Stimulated activated CD4-positive, alpha-beta T cell treated with anti-CD3 and anti-CD28 coated beads, Interleukin-15, amount 100 ng/mL, for 1 hour (primary cell): ENCODE measurements around the gene ARHGAP22.

Experiments
- DNase-seq, 2 donors: peaks; one replicate each; pipeline ENCODE4 v3.0.0-alpha.2; 2020; ENCODE audit warnings: low read depth in 1 of 2, low spot score in 1 of 2

Gene ARHGAP22

DNA sequence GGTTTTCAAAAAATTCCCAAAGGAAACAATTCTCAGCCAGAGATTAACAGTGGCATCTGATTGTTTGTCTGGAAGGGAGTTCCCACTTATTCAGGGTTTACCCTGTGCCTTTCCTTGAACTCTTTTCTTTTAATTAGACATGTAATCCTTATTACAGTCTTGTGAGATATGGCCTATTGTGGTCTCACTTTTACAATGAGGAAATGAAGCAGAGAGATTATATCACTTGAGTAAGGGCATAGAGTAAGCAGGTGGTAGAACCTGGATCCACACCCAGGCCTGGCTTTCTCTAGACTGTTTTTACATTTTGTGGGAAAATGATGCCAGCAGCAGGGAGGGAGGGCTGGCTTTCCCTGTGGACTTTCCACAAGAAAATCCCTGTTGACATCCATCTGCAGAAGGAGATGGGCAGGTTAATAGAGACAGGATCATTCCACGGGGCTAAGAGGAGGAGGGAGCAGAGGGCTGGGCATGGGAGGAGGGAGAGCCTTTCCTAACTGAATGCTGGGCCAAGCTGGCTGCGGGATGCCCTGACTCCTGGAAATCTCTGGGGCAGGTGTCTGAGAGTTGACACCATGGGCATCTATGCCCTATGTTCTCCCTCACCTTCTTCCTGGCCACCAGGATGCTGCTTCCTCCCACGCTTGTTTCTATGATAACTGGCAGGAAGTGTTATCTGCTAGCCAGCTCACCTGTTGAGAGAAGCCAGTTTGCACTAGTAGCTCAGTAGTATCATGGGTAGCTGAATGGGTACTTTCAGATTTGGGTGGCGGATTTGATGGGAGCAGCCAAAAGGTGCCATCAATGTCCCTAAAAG lies 28.7 kb upstream of the ARHGAP22 start:
- DNase-seq = no peak

DNA sequence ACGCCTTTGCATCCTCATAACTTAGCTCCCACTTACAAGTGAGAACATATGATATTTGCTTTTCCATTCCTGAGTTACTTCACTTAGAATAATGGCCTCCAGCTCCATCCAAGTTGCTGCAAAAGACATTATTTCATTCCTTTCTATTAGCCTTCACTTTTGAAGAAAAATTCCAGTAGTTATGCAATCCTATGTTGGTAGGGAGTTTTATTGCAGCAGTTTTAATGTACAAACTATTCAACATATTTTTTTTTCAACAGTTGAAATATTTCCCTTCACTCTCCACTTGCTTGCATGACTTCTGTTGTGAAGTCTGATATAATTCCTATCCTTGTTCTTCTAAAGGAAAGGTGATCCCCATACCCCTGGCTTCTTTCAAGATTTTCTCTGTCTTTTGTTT lies 27.3 kb upstream of the ARHGAP22 start:
- no peak for DNase-seq

DNA sequence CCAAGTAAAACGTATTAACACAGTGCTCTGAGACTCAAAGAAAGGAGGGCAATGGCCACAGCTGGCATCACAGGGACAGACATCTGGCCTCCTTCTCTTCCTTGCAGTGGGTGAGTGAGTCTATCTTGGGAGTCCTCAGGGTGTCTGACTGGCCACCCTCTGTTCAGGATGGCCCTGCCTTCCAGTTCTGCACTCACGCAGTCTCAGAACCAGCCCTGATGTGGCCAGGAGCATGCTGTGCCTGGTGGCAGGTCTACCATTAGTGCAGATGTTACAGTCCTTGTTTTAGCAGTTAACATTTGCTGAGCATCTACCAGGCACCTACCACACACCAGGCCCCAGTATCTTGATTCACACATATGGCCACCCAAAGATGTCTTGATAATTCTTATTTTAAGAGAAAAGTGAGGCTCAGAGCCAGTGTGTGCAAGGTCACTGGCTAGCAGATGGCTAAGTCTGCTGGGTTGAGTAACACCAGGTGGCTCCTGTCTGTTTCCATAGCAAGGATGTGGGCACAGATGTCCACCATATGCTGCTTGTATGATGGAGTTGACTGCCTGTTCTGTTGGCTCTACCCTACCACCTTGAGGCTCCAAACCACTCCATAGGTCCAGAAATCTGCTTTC lies 23.2 kb upstream of the ARHGAP22 start:
- no peak for DNase-seq

DNA sequence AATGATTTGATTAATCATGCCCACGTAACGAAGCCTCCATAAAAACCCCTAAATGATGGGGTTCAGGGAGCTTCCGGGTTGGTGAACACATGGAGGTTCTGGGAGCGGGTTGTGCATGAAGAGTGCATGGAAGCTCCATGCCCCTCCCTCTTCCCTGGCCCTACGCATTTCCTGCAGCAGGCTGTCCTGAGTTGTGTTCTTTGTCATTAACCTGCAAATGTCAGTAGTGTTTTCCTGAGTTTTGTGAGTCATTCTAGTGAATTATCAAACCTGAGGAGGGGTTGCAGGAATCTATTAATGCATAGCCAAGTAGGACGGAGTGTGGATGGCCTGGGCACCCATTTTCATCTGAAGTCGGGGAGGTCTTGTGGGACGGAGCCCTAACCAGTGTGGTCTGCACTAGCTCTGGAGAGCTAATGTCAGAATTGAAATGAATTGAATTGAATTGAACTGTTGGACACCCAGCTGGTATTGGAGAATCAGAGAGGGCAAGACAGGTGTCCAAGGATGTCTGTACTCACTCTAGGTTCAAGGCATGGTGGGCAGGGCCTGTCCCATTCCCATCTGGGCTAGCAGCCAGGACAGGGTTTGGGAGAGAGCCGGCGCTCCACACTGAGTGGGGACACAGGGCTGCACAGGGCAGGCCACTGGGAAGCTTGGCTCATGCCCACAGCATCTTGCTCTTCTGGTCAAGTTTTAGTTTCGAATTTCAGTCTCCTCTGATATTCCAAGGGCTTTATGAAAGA lies 22.3 kb upstream of the ARHGAP22 start:
- no peak for DNase-seq

DNA sequence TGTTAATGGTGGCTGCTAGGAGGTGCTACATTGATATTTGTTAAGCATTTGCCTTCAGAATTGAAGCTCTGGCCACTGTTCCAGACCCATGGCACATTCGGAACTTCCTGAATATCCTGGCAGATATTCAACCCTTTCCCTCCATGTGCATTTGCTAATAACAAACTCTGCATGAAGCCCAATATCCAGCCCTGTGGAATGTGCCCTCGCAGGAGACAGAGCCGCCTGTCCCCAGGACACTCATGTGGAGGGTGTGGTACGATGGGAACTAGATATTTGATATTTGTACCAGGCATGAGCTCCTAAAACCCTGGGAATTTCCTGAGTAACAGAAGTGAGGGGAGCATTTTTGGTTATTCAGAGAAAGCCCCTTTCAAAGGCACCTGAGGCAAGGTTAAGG lies 21.6 kb upstream of the ARHGAP22 start:
- no peak for DNase-seq

DNA sequence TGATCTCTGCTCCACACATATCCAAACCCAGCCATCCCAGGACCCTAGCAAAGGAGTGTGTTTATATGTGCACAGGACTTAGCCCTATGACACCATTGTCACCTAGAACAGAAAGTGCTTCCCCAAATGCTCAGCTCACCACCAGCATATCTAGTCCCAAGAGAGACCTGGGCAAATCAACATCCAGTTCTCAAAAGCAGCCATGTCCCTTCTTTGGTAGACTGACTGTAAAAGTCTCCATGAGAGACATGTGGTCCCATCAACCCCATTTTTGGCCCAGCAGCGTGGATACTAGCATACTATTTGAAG lies 20.9 kb upstream of the ARHGAP22 start:
- no peak for DNase-seq

DNA sequence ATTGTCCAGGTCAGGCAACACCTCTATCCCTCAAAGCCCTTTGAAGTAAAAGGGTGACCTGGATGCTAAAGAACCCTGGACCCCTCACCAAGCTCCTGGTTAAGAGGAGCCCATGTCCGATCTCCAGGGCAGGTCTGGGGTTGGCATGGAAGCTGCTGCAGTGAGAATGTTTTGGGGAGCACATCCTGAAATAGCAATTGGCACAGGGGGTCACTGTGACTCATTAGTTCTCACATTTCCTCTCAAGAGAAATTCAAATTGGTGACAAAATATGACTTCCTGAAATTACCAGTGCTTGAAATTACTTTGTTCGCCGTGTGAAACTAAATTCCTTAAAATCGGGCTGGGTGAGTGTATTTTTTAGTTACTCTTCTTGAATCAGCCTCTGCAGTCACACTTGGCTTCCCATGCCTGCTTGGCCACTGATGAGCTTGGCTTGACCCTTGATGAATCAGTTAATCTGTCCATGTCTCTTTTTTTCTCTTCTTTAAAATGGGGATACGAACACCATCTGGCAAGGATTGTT lies 18.8 kb upstream of the ARHGAP22 start:
- no peak for DNase-seq

DNA sequence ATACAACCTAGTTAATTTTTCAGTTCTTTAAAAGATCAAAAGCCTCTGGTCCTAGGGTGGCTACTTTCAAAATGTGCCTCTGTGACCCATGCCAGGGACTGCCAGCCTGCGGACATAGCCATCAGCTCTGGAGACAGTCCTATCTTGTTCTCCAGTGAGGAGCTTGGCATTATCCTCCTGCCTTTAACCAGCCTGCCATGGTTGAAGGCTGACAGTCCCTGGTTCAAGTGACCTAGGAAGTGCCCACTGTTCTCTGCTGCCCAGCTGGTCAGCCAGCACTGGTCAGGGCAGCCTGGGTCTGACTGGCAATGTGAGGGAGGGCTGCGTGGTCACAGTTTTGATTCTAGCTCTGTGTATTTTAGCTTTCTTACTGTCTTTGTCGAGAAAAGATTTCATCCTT lies 18.1 kb upstream of the ARHGAP22 start:
- no peak for DNase-seq

DNA sequence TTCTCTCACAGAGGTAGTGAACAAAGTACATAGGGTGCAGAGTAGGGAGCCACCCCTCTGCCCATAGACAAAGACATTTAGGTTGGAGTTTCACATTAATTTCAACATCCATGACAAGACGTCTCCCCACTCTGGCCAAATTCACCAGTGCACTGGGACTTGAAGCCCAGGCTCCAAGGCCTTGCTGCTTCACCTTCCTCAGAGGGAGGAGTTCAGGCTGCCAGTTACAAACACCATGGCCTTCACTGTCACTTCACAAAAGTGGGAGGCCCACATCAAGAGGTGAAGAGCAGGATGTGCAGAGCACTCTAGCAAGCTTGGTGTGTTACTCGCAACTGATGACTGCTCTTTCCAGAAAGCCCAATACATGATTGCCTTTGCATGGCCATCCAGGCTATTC lies 15.8 kb upstream of the ARHGAP22 start:
- DNase-seq = no peak

DNA sequence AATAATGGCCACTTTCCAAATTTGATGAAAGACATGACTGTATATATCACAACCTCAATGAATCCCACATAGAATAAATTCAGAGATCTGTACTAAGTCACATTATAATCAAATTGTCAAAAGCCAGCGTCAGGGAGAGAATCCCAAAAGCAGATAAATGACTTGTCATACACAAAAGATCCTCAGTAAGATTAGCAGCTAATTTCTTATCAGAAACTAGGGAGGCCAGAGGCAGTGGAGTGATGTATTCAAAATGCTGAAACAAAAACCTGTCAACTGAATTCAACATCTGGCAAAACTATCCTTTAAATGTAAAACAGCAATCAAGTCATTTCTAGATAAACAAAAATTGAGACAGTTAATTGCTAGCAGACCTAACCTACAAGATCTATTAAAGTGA lies 11.6 kb upstream of the ARHGAP22 start:
- DNase-seq = no peak

DNA sequence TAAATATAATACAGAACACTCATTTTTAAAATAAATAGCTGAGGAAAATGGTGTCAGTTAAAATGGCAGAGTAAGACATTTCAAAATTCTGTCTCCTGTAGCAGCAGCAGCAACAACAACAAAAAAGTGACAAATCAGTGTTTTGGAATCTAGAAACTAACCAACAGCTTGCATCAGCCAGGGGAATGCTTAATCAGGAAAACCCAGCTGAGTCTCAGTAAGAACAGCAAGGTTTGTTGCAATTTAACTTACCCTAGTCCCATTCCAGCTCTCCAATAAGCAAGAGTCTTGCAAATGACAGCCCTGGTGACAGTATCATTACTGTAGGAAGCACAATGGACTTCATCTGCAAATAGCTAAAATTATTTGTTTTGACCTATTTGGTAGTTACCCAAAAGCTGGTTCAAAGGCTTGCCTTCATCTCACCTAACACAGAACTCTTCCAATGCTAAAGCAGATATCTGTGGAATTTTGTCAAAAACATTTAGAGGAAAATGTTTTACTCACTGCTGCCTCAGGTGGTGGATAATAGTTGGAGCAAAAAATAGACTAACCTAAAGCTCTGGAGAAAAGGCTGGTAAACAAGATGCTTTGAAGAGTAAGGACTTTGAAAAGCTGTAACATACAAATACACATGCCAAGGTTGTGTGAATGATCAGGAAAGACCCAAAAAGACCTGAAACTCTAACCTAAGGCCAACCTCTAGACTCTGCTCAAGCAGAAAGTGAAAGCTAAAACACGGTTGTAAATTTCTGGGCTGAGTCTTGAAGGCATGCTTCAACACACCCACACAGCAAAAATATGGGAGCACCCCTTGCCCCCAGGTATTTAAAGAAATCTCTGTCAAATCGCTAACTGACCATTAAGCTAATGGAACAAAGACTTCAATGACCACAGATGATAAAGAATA lies 9.9 kb upstream of the ARHGAP22 start:
- DNase-seq = no peak

DNA sequence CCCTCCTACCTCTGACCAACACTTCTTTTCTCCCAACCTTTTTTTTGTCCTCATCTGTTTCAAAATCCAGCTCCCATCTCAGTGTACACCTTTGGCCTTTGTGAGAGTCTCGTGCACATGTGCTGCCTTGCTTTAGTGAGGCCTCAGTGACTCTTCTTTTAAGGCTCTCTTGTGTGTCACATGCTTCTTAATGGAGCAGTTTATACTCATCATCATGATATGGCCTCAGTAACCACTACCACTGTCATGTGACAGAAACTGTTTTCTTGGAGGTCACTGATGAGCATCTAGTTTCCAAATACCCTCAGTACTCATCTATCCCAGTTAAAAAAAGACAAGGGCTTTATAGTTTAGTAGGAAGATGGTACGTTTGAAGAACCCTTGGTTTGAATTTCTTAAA lies 8.1 kb upstream of the ARHGAP22 start:
- DNase-seq = no peak

DNA sequence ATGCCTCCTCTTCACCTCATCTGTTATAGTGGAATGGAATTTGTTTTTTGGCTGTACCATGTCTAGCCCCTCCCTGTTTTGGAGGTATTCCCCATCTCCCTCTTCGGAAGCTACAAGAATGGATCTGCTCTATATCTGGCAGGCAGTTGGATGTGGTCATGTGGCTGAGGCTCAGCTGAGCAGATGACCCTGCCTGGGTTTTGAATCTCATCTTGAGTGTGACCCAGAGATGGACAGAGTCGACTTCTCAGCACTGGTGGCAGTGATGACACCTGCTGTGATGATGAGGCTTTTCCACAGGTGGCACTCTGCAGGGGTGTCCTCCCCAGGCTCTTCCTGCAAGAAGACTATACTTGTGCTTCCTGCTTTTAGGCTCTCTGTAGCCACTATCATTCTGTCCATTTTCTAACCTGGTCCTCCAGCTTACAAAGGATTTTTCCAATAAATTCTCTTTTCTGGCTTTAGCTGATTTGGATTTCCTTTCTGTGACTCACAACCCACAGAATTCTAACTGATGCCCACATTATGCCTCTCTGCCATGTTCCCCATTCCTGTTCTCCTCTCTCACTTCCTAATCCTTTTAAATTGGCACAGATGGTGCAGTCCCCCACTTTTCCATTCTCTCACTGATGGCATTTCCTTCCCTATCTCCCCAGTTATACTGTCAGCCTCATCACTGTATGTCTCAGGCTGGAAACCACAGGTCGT lies 7.5 kb upstream of the ARHGAP22 start:
- DNase-seq = no peak

DNA sequence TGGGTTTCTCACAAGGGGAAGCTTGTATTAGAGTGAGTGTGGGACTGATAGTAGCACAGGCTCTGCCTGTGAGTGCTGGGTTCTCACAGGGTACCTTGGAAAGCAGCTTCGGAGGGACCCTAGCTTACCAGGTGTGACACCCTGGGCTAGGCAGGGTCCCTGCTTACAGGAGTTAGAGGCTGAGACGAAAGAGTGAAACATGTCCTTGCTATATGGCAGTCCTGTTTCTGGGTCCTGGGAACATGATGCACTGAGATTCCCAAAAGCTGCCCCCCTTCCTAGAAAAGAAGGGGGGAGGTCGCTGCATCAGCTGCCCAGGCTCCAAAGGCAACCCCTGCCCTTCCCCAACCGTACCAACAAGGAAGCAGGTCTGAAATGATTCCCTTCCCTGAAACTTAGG lies 6.3 kb upstream of the ARHGAP22 start:
- DNase-seq = no peak

DNA sequence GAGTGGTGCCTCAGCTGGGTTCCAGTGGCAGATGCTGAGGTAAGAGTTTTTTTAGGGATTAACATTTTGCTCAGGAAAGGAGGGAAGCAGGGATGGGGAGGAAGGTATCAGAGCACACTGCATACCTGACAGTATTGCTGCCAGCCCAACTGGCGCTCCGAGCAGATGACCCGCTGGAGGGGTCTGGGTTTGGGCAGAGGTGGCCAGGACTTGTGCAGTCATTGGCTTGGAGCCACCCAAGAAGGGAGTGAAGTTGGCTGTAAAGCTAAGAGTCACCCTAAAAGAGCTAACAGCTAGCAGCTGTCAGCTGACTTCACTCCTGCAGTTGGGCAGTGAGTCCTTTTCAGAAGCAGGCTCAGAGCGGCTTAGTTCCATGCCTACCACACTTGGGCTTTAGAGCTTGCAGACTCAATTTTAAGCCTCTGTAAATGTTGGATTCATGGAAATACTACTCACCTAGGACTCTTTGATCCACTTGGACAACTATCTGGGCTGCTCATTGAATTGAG lies 5.8 kb upstream of the ARHGAP22 start:
- no peak for DNase-seq

DNA sequence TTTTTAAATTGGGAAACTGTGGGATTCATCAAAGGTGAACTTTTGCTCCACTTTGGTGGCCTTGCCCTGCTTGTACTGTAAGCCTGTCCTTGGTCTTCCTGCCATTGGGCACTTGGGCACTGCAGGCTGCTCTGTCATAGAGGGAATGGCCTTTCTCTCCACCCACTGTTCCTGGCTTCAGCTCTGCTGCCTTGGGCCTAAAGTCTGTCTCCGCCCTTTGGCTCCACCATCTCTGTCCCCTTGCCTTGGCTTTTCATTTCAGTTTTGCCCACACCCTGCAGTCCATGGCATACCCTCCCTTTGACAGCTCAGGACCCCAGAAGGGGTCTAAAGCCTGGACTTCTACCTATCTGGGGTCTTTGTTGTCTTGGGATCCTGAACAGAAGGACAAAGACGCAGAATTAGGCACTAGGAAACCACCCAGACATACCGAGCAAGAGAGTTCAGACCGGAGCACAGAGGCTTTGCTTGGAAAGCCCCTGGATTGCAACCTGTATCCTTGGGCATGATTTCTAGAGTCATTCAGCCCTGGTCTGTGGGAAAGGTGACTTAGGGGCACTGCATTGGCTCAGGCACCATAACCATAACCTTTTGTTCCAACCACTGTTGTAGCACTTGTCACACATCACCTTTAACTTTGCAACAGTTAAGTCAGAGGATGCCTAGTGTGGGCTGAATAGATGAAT lies 5.2 kb upstream of the ARHGAP22 start:
- no peak for DNase-seq

DNA sequence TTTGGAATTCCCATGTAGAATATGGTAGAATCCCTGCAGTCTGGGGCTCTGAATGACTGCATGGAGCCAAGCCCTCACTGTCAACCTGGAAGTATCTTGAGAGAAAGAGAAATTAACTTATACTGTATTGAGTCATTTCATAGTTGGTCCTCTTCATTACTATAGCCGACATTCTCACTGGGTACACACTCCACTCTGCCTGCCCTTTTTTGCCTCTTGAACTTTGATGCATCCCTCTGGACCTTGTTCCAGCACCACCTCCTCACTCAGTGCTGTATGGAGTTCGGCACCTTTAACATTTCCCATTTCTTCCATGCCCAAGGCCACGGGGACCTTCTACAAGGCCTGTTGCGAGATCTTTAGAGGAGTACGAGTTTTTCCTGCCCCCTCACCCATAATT lies 4.6 kb upstream of the ARHGAP22 start:
- no peak for DNase-seq

DNA sequence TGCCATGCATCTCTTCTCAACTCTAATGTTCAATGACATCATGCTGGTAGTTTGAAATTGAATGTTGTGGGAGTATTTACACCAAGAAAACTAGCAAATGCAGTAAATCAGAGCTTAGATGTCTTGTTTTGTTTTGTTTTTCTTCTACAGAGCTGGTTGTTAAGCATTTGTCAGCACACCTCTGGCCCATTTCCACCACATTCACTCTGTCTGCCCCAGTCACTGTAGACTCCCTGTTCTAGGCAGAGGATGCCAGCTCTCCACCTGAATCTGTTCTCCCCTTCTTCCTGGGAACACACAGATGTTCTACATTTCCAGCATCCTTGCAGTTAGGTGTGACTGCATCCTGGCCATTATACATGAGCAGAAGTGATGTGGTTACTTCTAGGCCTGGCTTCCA lies 4.1 kb upstream of the ARHGAP22 start:
- DNase-seq = no peak

DNA sequence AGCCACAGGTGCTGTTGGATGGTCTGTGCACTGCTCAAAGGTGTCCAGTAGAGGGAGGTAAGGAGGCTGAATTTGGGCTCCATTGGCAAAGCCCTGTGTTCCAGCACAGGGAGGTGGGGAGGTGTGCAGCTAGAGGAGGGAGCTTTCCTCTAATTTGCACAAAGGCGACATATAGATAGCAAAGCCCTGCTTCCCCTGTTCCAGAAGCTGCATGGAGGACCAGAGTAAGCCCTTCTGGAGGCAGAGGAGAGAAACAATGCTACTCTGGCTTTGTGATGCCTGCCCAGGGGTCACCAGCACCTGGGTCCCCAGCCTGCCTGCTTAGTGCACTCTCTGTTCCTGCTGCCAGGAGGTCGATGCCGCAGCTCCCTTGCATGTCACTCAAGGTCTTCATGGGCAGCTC lies 3.4 kb upstream of the ARHGAP22 start:
- no peak for DNase-seq
